Measurements from ENCODE around the gene MAP3K6. TPM values are rescaled to one million over a fixed set of nuclear protein-coding genes. Genes with fewer than 3 reads are reported as not detected.

The MAP3K6 gene
- total RNA-seq, 1 donor from 2014 or later: 45.2 TPM

DNA sequence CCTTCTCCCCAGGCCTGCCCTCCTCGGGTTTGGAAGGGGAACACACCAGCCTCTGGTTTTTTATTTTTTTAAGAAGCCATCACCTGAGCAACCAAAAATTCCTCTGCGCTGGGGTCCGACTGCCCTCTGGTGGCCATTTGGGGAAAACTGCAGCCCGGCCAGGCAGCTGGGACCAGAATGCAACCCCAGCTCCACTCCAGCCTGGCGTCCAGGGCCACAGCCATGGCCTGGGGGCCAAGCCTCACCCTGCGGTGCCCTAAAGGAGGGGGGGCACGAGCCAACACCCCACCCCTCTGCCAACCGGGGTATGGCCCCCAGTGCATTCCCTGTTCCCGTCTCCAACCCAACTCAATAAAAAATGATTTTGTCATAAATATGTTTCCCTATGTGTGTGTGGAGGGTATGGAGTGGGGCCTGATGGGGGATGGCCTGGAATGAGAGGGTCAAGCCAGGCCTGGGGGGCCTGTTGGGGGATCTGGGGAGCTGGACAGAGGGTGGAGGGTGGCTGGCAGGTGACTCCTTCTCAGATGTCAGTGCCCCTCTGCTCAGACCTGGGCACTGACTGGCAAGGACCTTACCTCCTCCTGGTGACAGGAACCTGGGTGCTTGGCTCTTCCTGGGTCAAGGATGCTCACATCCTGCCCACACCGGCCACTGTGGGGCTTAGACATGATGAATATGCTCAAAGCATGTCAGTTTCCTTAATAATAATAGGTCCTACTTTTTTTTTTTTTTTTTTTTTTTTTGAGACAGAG is 28.9 kb upstream of the MAP3K6 start:
- Histone ChIP-seq H3K36me3 (no peaks in the 10 kb centered on the region), H3K4me1 (peaks cover 77% of the 10 kb centered on the region), H3K27me3 (ENCODE audit: low read depth) (no peaks in the 10 kb centered on the region), H3K4me3 (no peak overlapping the region), H3K27ac (replicated peaks) (peak overlapping the region; percentile 66), H3K9me3 (replicated peaks) (no peaks in the 10 kb centered on the region)
- TF ChIP-seq, protein P1, sequence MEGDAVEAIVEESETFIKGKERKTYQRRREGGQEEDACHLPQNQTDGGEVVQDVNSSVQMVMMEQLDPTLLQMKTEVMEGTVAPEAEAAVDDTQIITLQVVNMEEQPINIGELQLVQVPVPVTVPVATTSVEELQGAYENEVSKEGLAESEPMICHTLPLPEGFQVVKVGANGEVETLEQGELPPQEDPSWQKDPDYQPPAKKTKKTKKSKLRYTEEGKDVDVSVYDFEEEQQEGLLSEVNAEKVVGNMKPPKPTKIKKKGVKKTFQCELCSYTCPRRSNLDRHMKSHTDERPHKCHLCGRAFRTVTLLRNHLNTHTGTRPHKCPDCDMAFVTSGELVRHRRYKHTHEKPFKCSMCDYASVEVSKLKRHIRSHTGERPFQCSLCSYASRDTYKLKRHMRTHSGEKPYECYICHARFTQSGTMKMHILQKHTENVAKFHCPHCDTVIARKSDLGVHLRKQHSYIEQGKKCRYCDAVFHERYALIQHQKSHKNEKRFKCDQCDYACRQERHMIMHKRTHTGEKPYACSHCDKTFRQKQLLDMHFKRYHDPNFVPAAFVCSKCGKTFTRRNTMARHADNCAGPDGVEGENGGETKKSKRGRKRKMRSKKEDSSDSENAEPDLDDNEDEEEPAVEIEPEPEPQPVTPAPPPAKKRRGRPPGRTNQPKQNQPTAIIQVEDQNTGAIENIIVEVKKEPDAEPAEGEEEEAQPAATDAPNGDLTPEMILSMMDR (IDR thresholded peaks at IDR 0.05; ENCODE audit: borderline replicate concordance): peak; percentile 97
- DNase-seq: peak; percentile 75
- intact Hi-C loops (cut with micrococcal nuclease): no loop called here

DNA sequence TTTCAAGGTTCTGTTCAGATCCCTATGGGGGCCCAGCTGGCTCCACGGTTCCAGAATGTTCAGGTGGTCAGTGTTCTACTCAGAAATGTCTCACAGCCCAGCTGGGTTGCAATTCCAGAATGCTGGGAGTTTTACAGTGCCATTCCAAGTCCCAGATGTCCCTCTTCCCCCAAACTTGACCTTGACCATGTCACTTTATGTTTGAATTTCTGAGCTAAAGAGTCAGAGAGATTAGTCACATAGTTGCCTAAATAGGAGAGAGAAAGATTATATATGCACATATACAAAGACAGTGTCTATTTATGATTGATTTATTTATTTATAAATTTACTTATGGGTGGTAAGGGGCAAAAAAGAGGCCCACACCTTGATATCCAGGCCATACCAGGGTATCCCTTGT is 28.2 kb upstream of the MAP3K6 start:
- TF ChIP-seq, protein P1 (IDR thresholded peaks at IDR 0.05; ENCODE audit: borderline replicate concordance): no peak

DNA sequence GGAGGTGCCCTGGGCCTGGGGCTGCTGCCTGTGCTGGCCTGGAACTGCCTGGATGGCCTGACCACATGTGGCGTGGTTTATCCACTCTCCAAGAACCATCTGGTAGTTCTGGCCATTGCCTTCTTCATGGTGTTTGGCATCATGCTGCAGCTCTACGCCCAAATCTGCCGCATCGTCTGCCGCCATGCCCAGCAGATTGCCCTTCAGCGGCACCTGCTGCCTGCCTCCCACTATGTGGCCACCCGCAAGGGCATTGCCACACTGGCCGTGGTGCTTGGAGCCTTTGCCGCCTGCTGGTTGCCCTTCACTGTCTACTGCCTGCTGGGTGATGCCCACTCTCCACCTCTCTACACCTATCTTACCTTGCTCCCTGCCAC is 27.5 kb upstream of the MAP3K6 start:
- Histone ChIP-seq H3K4me1 (peaks cover 63% of the 10 kb centered on the region), H3K27ac (replicated peaks) (no peak overlapping the region), H3K36me3 (no peaks in the 10 kb centered on the region), H3K27me3 (ENCODE audit: low read depth) (no peaks in the 10 kb centered on the region), H3K4me3 (no peak overlapping the region), H3K9me3 (replicated peaks) (no peaks in the 10 kb centered on the region)
- TF ChIP-seq, protein P1 (IDR thresholded peaks at IDR 0.05; ENCODE audit: borderline replicate concordance): no peak
- DNase-seq: no peak
- intact Hi-C loops (cut with micrococcal nuclease): loop anchor here (5.0 kb wide), 1 partner anchor 92 kb away; no protein-coding TSS in a partner anchor

More for the DNA sequence above, 28.2 kb upstream of the MAP3K6 start:
- no peak overlapping the region for H3K4me3 ChIP-seq
- peaks cover 70% of the 10 kb centered on the region for H3K4me1 ChIP-seq
- no peaks in the 10 kb centered on the region for H3K9me3 ChIP-seq (replicated peaks)
- H3K27ac ChIP-seq (replicated peaks): peak overlapping the region; percentile 66
- intact Hi-C loops (cut with micrococcal nuclease): loop anchor here (5.0 kb wide), 1 partner anchor 93 kb away; no protein-coding TSS in a partner anchor
- no peaks in the 10 kb centered on the region for H3K27me3 ChIP-seq (ENCODE audit: low read depth)
- no peak for DNase-seq
- no peaks in the 10 kb centered on the region for H3K36me3 ChIP-seq

- Histone ChIP-seq H3K9me3 (replicated peaks) (no peaks in the 10 kb centered on the region), H3K36me3 (no peaks in the 10 kb centered on the region), H3K4me3 (no peak overlapping the region), H3K4me1 (peaks cover 61% of the 10 kb centered on the region), H3K27me3 (ENCODE audit: low read depth) (no peaks in the 10 kb centered on the region), H3K27ac (replicated peaks) (no peak overlapping the region)
- intact Hi-C loops (cut with micrococcal nuclease): loop anchor here (5.0 kb wide), 1 partner anchor 91 kb away; no protein-coding TSS in a partner anchor
- no peak for DNase-seq
- TF ChIP-seq, protein P1 (IDR thresholded peaks at IDR 0.05; ENCODE audit: borderline replicate concordance): no peak
Observed at GRCh38 chr1:27393641-27394281, 27.0 kb upstream of the MAP3K6 start.

GRCh38 chr1:27392778-27393635 is 26.2 kb upstream of the MAP3K6 start:
- intact Hi-C loops (cut with micrococcal nuclease): loop anchor here (5.0 kb wide), 1 partner anchor 91 kb away; no protein-coding TSS in a partner anchor
- TF ChIP-seq, protein P1 (IDR thresholded peaks at IDR 0.05; ENCODE audit: borderline replicate concordance): no peak
- peak overlapping the region; percentile 64 for H3K4me3 ChIP-seq
- peaks cover 59% of the 10 kb centered on the region for H3K4me1 ChIP-seq
- no peaks in the 10 kb centered on the region for H3K36me3 ChIP-seq
- H3K9me3 ChIP-seq (replicated peaks): no peaks in the 10 kb centered on the region
- no peak for DNase-seq
- no peaks in the 10 kb centered on the region for H3K27me3 ChIP-seq (ENCODE audit: low read depth)
- H3K27ac ChIP-seq (replicated peaks): peak overlapping the region; percentile 68

Data from left ventricle myocardium inferior (tissue), 1 donor.